GM12878 (cell line): Measurements from ENCODE around the gene ACOT4. TPM values are rescaled to one million over a fixed set of nuclear protein-coding genes. Genes with fewer than 3 reads are reported as not detected.

Experiments
- ATAC-seq: fragments of 200-7000 bp; cut with Tn5 transposase; 3 replicates; pipeline ENCODE4 v1.9.1; 2020; ENCODE audit warnings: mild to moderate bottlenecking, moderate library complexity
- BruUV-seq: library from RNA; stranded (reverse); fragments of 400-500 nt; replicated peaks from 2 replicates; lab custom pipeline; 2021; lab: Mats Ljungman, UMichigan
- CTCF ChIA-PET: fragments of 300-600 bp; sonication (Branson Sonifier 250); formaldehyde crosslinking; extraction: SDS; loops from one replicate; lab custom pipeline; 2021; ENCODE audit warnings: inconsistent platforms; lab: Yijun Ruan, JAX
- POLR2A ChIA-PET: fragments of 350-600 bp; formaldehyde crosslinking; extraction: SDS; loops from one replicate; lab custom pipeline; 2021; ENCODE audit warnings: inconsistent platforms; lab: Charles Lee
- RAD21 ChIA-PET: fragments of 300-600 bp; sonication (Branson Sonifier 250); formaldehyde crosslinking; loops from one replicate; lab custom pipeline; 2023; ENCODE audit warnings: antibody characterized with exemption; ENCODE audit not compliant: unreplicated experiment; lab: Charles Lee
- SMC1A ChIA-PET: fragments of 300-600 bp; sonication (Branson Sonifier 250); formaldehyde crosslinking; loops from one replicate; lab custom pipeline; 2023; ENCODE audit not compliant: unreplicated experiment, uncharacterized antibody; lab: Charles Lee
- DNase-seq: peaks from one replicate; pipeline ENCODE4 v3.0.0-alpha.2; 2011; ENCODE audit warnings: low read depth, low spot score
- FAIRE-seq: peaks from 3 replicates; lab custom pipeline; 2011; peaks lifted over from hg19 to GRCh38; lab: Jason Lieb, UNC
- H2AFZ ChIP-seq: 2 replicates; pipeline ENCODE4 v1.6.0; 2011; ENCODE audit warnings: low read depth, low read length, control low read depth; ENCODE audit not compliant: control insufficient read depth
- H3K27ac ChIP-seq: 2 replicates; pipeline ENCODE4 v1.5.1; 2011; ENCODE audit warnings: control low read depth; ENCODE audit not compliant: control insufficient read depth, insufficient read depth
- H3K27me3 ChIP-seq, 2 experiments: replicated peaks in 1 of 2; 2 replicates each; pipeline versions ENCODE4 v1.6.0 to v1.6.1; 2011; ENCODE audit warnings: low read length in 1 of 2; ENCODE audit not compliant: control insufficient read depth in 2 of 2, insufficient read depth in 2 of 2
- H3K36me3 ChIP-seq, 2 experiments: 2 replicates each; pipeline ENCODE4 v1.5.1; 2011; ENCODE audit warnings: low read length in 1 of 2; ENCODE audit not compliant: control insufficient read depth in 2 of 2, insufficient read depth in 2 of 2
- H3K4me1 ChIP-seq: 2 replicates; pipeline ENCODE4 v1.6.1; 2011; ENCODE audit warnings: mild to moderate bottlenecking, low read length, moderate library complexity, mixed read lengths; ENCODE audit not compliant: control insufficient read depth, insufficient read depth
- H3K4me2 ChIP-seq: 2 replicates; pipeline ENCODE4 v1.6.0; 2011; ENCODE audit warnings: control low read depth; ENCODE audit not compliant: control insufficient read depth, insufficient read depth
- H3K4me3 ChIP-seq: fragments of 200-600 bp; sonication (generic); 2 replicates; pipeline ENCODE4 v1.5.1; 2016
- H3K79me2 ChIP-seq: 2 replicates; pipeline ENCODE4 v1.6.0; 2011; ENCODE audit warnings: low read length; ENCODE audit not compliant: control insufficient read depth, insufficient read depth
- H3K9ac ChIP-seq: 2 replicates; pipeline ENCODE4 v1.8.0; 2011; ENCODE audit warnings: low read length, control low read depth, mixed read lengths; ENCODE audit not compliant: control insufficient read depth, insufficient read depth
- H3K9me3 ChIP-seq: replicated peaks from 3 replicates; pipeline ENCODE4 v1.5.1; 2011; ENCODE audit warnings: mild to moderate bottlenecking, low read length; ENCODE audit not compliant: control insufficient read depth, insufficient read depth
- H4K20me1 ChIP-seq: 2 replicates; pipeline ENCODE4 v1.6.0; 2011; ENCODE audit not compliant: control insufficient read depth, insufficient read depth
- ATF7 ChIP-seq: fragments of 450-650 bp; IDR thresholded peaks from 2 replicates; pipeline ENCODE4 v1.6.1; 2016; ENCODE audit warnings: low read depth, mild to moderate bottlenecking
- CBFB ChIP-seq: IDR thresholded peaks from 2 replicates; pipeline ENCODE4 v1.6.1; 2016; ENCODE audit warnings: antibody characterized with exemption, low read depth
- CHD2 ChIP-seq: IDR thresholded peaks from 2 replicates; pipeline ENCODE4 v1.6.1; 2011; ENCODE audit warnings: low read depth, low read length, improper control_type of control experiment, borderline replicate concordance
- ESRRA ChIP-seq: IDR thresholded peaks from 2 replicates; pipeline ENCODE4 v1.6.1; 2012; ENCODE audit warnings: mild to moderate bottlenecking, low read length, improper control_type of control experiment
- GATAD2B ChIP-seq: fragments of 450-650 bp; conservative IDR thresholded peaks from 2 replicates; pipeline ENCODE4 v1.6.1; 2017; ENCODE audit warnings: low read depth, mild to moderate bottlenecking, moderate library complexity
- HDAC6 ChIP-seq: fragments of 200-600 bp; sonication (generic); IDR thresholded peaks from one replicate; pipeline ENCODE4 v1.8.0; 2017; ENCODE audit warnings: antibody characterized with exemption; ENCODE audit not compliant: unreplicated experiment
- HDGF ChIP-seq: fragments of 450-650 bp; IDR thresholded peaks from 2 replicates; pipeline ENCODE4 v1.6.1; 2016; ENCODE audit warnings: antibody characterized with exemption
- IRF3 ChIP-seq: fragments of 450-650 bp; IDR thresholded peaks from 2 replicates; pipeline ENCODE4 v1.6.1; 2014; ENCODE audit warnings: mild to moderate bottlenecking
- MEF2A ChIP-seq: IDR thresholded peaks from 2 replicates; pipeline ENCODE4 v1.6.1; 2011; ENCODE audit warnings: low read depth, mild to moderate bottlenecking, low read length, moderate library complexity; ENCODE audit not compliant: insufficient read depth
- MTA2 ChIP-seq: fragments of 450-650 bp; IDR thresholded peaks from 2 replicates; pipeline ENCODE4 v1.6.1; 2016; ENCODE audit warnings: low read depth, mild to moderate bottlenecking, moderate library complexity
- MYB ChIP-seq: fragments of 150-350 bp; IDR thresholded peaks from 2 replicates; pipeline ENCODE4 v1.6.1; 2014; ENCODE audit warnings: mild to moderate bottlenecking, low read depth, low read length, borderline replicate concordance
- NFXL1 ChIP-seq: fragments of 450-650 bp; IDR thresholded peaks from 2 replicates; pipeline ENCODE4 v1.6.1; 2017; ENCODE audit warnings: antibody characterized with exemption, mild to moderate bottlenecking, borderline replicate concordance
- RCOR1 ChIP-seq: conservative IDR thresholded peaks from 2 replicates; pipeline ENCODE4 v1.6.1; 2012; ENCODE audit warnings: low read depth, low read length, improper control_type of control experiment
- REST ChIP-seq: IDR thresholded peaks from 2 replicates; pipeline ENCODE4 v1.6.1; 2012; ENCODE audit warnings: mild to moderate bottlenecking, low read depth, low read length
- SMC3 ChIP-seq: IDR thresholded peaks from 2 replicates; pipeline ENCODE4 v1.6.1; 2011; ENCODE audit warnings: low read length, improper control_type of control experiment, borderline replicate concordance
- SP1 ChIP-seq: IDR thresholded peaks from one replicate; pipeline ENCODE4 v1.6.1; 2011; ENCODE audit warnings: low read depth, low read length
- SPI1 ChIP-seq: IDR thresholded peaks from 2 replicates; pipeline ENCODE4 v1.6.1; 2011; ENCODE audit warnings: low read depth, mild to moderate bottlenecking, low read length, moderate library complexity, borderline replicate concordance; ENCODE audit not compliant: insufficient read depth
- SREBF2 ChIP-seq: IDR thresholded peaks from 2 replicates; pipeline ENCODE4 v1.6.1; 2012; ENCODE audit warnings: mild to moderate bottlenecking, low read length
- SUZ12 ChIP-seq: fragments of 200-600 bp; sonication (generic); IDR thresholded peaks from one replicate; pipeline ENCODE4 v1.6.1; 2018; ENCODE audit warnings: antibody characterized with exemption, mild to moderate bottlenecking; ENCODE audit not compliant: unreplicated experiment
- TBL1XR1 ChIP-seq: IDR thresholded peaks from 2 replicates; pipeline ENCODE4 v1.6.1; 2012; ENCODE audit warnings: low read depth, low read length, improper control_type of control experiment
- WGBS: methylation state at CpG from one replicate; pipeline ENCODE4 v1.1.6; 2016; ENCODE audit warnings: low lambda C conversion rate; ENCODE audit not compliant: insufficient replicate concordance, insufficient coverage; ENCODE audit errors: missing lambda C conversion rate; 5-methylcytosine and 5-hydroxymethylcytosine counted together
- in situ Hi-C: fragments of 300-500 bp; cut with MboI; formaldehyde crosslinking; loops from 9 replicates; pipeline ENCODE4 v1.14.3; 2018; ENCODE audit warnings: mixed read lengths
- intact Hi-C: fragments of 100-400 bp; cut with micrococcal nuclease; formaldehyde crosslinking; loops from one replicate; pipeline ENCODE4 v1.14.2; 2022; ENCODE audit not compliant: unreplicated experiment
- polyA plus RNA-seq, 11 experiments: library from polyadenylated mRNA; depleted of rRNA in 4 of 11; unstranded in 6 of 11; stranded (reverse) in 5 of 11; fragments of >200 nt; fragmentation: Nextera tagmentation in 4 of 11; fragmentation: Illumina TruSeq in 1 of 11; extraction: Ambion mirVana in 4 of 11; extraction: Trizol in 1 of 11; gene quantifications; 1 replicate in 1 of 11; 2 replicates in 10 of 11; pipeline versions ENCODE4 v1.2.1 to v1.2.3, GENCODE V29; 2011 to 2016; ENCODE audit warnings: inconsistent platforms in 2 of 11, missing spikeins in 2 of 11, low read depth in 1 of 11
- total RNA-seq, 4 experiments: library from RNA; depleted of rRNA in 3 of 4; stranded (reverse); fragments of >200 nt in 3 of 4; fragmentation: Illumina TruSeq in 1 of 4; extraction: Trizol in 1 of 4; gene quantifications; 2 replicates each; pipeline versions ENCODE4 v1.2.1 to v1.2.3, GENCODE V29; 2013 to 2021

The ACOT4 gene
- total and polyA plus RNA-seq, 10 of the 15 experiments (the other 5 are each of a cell fraction or from before 2014, with no cell fraction given): 0.68 to 3.8 (median 2.0) TPM

GRCh38 chr14:73620268-73620667 is 28.6 kb downstream of the ACOT4 start (continued):
- no peak for TF ChIP-seq SPI1
- TF ChIP-seq MYB: no peak
- TF ChIP-seq ESRRA: no peak

GRCh38 chr14:73623504-73624054 is 31.9 kb downstream of the ACOT4 start:
- BruUV-seq: no TSS peak
- ChIA-PET SMC1A (no interaction called here), POLR2A (no interaction called here), CTCF (no interaction called here), RAD21 (no interaction called here)
- no peak for DNase-seq
- H3K4me3 ChIP-seq: no peak overlapping the region
- no peaks in the 10 kb centered on the region for H3K36me3 ChIP-seq
- H3K9me3 ChIP-seq: no peaks in the 10 kb centered on the region
- FAIRE-seq: no peak
- H3K79me2 ChIP-seq: no peaks in the 10 kb centered on the region
- no peaks in the 10 kb centered on the region for H4K20me1 ChIP-seq
- no peak overlapping the region for H3K4me2 ChIP-seq
- H2AFZ ChIP-seq: no peak overlapping the region
- H3K27me3 ChIP-seq: no peaks in the 10 kb centered on the region
- intact Hi-C loops: no loop called here
- no peak for ATAC-seq
- in situ Hi-C loops: no loop called here
- 78% methylated on average over 4 of the region's 4 CpGs for WGBS
- H3K27ac ChIP-seq: no peak overlapping the region
- H3K9ac ChIP-seq: no peak overlapping the region
- H3K4me1 ChIP-seq: no peaks in the 10 kb centered on the region
- no peak for TF ChIP-seq SUZ12
- no peak for TF ChIP-seq NFXL1
- TF ChIP-seq RCOR1: no peak
- TF ChIP-seq CBFB: no peak
- TF ChIP-seq SMC3: no peak
- no peak for TF ChIP-seq MTA2
- TF ChIP-seq MEF2A: no peak
- TF ChIP-seq REST: no peak
- no peak for TF ChIP-seq SREBF2
- TF ChIP-seq TBL1XR1: no peak
- TF ChIP-seq SP1: no peak
- TF ChIP-seq GATAD2B: no peak
- TF ChIP-seq IRF3: no peak
- no peak for TF ChIP-seq CHD2
- no peak for TF ChIP-seq HDGF
- TF ChIP-seq HDAC6: no peak
- TF ChIP-seq ATF7: no peak
